GM12878 (cell line): ENCODE measurements around the gene NMNAT1. TPM values are rescaled to one million over a fixed set of nuclear protein-coding genes. Genes with fewer than 3 reads are reported as not detected.

Experiments used
- ATAC-seq: fragments of 200-7000 bp; cut with Tn5 transposase; 3 replicates; pipeline ENCODE4 v1.9.1; 2020; ENCODE audit warnings: mild to moderate bottlenecking, moderate library complexity
- Bru-seq: library from RNA; stranded (reverse); fragments of 400-500 nt; gene quantifications from one replicate; lab custom pipeline; 2021; lab: Mats Ljungman, UMichigan
- BruChase-seq, 2 experiments: library from RNA; stranded (reverse); fragments of 400-500 nt; gene quantifications; one replicate each; lab custom pipeline; 2021; lab: Mats Ljungman, UMichigan
- BruUV-seq: library from RNA; stranded (reverse); fragments of 400-500 nt; replicated peaks from 2 replicates; lab custom pipeline; 2021; lab: Mats Ljungman, UMichigan
- CTCF ChIA-PET: fragments of 300-600 bp; sonication (Branson Sonifier 250); formaldehyde crosslinking; extraction: SDS; loops from one replicate; lab custom pipeline; 2021; ENCODE audit warnings: inconsistent platforms; lab: Yijun Ruan, JAX
- POLR2A ChIA-PET: fragments of 350-600 bp; formaldehyde crosslinking; extraction: SDS; loops from one replicate; lab custom pipeline; 2021; ENCODE audit warnings: inconsistent platforms; lab: Charles Lee
- RAD21 ChIA-PET: fragments of 300-600 bp; sonication (Branson Sonifier 250); formaldehyde crosslinking; loops from one replicate; lab custom pipeline; 2023; ENCODE audit warnings: antibody characterized with exemption; ENCODE audit not compliant: unreplicated experiment; lab: Charles Lee
- SMC1A ChIA-PET: fragments of 300-600 bp; sonication (Branson Sonifier 250); formaldehyde crosslinking; loops from one replicate; lab custom pipeline; 2023; ENCODE audit not compliant: unreplicated experiment, uncharacterized antibody; lab: Charles Lee
- DNase-seq: peaks from one replicate; pipeline ENCODE4 v3.0.0-alpha.2; 2011; ENCODE audit warnings: low read depth, low spot score
- FAIRE-seq: peaks from 3 replicates; lab custom pipeline; 2011; peaks lifted over from hg19 to GRCh38; lab: Jason Lieb, UNC
- H2AFZ ChIP-seq: 2 replicates; pipeline ENCODE4 v1.6.0; 2011; ENCODE audit warnings: low read depth, low read length, control low read depth; ENCODE audit not compliant: control insufficient read depth
- H3K27ac ChIP-seq: 2 replicates; pipeline ENCODE4 v1.5.1; 2011; ENCODE audit warnings: control low read depth; ENCODE audit not compliant: control insufficient read depth, insufficient read depth
- H3K27me3 ChIP-seq, 2 experiments: replicated peaks in 1 of 2; 2 replicates each; pipeline versions ENCODE4 v1.6.0 to v1.6.1; 2011; ENCODE audit warnings: low read length in 1 of 2; ENCODE audit not compliant: control insufficient read depth in 2 of 2, insufficient read depth in 2 of 2
- H3K36me3 ChIP-seq, 2 experiments: 2 replicates each; pipeline ENCODE4 v1.5.1; 2011; ENCODE audit warnings: low read length in 1 of 2; ENCODE audit not compliant: control insufficient read depth in 2 of 2, insufficient read depth in 2 of 2
- H3K4me1 ChIP-seq: 2 replicates; pipeline ENCODE4 v1.6.1; 2011; ENCODE audit warnings: mild to moderate bottlenecking, low read length, moderate library complexity, mixed read lengths; ENCODE audit not compliant: control insufficient read depth, insufficient read depth
- H3K4me2 ChIP-seq: 2 replicates; pipeline ENCODE4 v1.6.0; 2011; ENCODE audit warnings: control low read depth; ENCODE audit not compliant: control insufficient read depth, insufficient read depth
- H3K4me3 ChIP-seq: fragments of 200-600 bp; sonication (generic); 2 replicates; pipeline ENCODE4 v1.5.1; 2016
- H3K79me2 ChIP-seq: 2 replicates; pipeline ENCODE4 v1.6.0; 2011; ENCODE audit warnings: low read length; ENCODE audit not compliant: control insufficient read depth, insufficient read depth
- H3K9ac ChIP-seq: 2 replicates; pipeline ENCODE4 v1.8.0; 2011; ENCODE audit warnings: low read length, control low read depth, mixed read lengths; ENCODE audit not compliant: control insufficient read depth, insufficient read depth
- H3K9me3 ChIP-seq: replicated peaks from 3 replicates; pipeline ENCODE4 v1.5.1; 2011; ENCODE audit warnings: mild to moderate bottlenecking, low read length; ENCODE audit not compliant: control insufficient read depth, insufficient read depth
- H4K20me1 ChIP-seq: 2 replicates; pipeline ENCODE4 v1.6.0; 2011; ENCODE audit not compliant: control insufficient read depth, insufficient read depth
- BCL11A ChIP-seq: IDR thresholded peaks from 2 replicates; pipeline ENCODE4 v1.6.1; 2011; ENCODE audit warnings: low read depth, low read length
- CEBPB ChIP-seq, 2 experiments: fragments of 150-350 bp in 1 of 2; IDR thresholded peaks; 2 replicates each; pipeline ENCODE4 v1.6.1; 2012 to 2014; ENCODE audit warnings: low read depth in 2 of 2, low read length in 2 of 2, borderline replicate concordance in 1 of 2, inconsistent platforms in 1 of 2
- CHD2 ChIP-seq: IDR thresholded peaks from 2 replicates; pipeline ENCODE4 v1.6.1; 2011; ENCODE audit warnings: low read depth, low read length, improper control_type of control experiment, borderline replicate concordance
- E2F4 ChIP-seq: IDR thresholded peaks from 2 replicates; pipeline ENCODE4 v1.6.1; 2012; ENCODE audit warnings: low read depth, low read length, improper control_type of control experiment
- EGR1 ChIP-seq, 2 experiments: IDR thresholded peaks; 1 replicate in 1 of 2; 2 replicates in 1 of 2; pipeline ENCODE4 v1.6.1; 2011 to 2012; ENCODE audit warnings: low read depth in 2 of 2, low read length in 2 of 2, borderline replicate concordance in 1 of 2, mild to moderate bottlenecking in 1 of 2, moderate library complexity in 1 of 2
- EP300 ChIP-seq, 2 experiments: fragments of 150-350 bp in 1 of 2; IDR thresholded peaks; 2 replicates each; pipeline ENCODE4 v1.6.1; 2011 to 2012; ENCODE audit warnings: low read depth in 2 of 2, low read length in 2 of 2, borderline replicate concordance in 1 of 2, improper control_type of control experiment in 1 of 2, inconsistent platforms in 1 of 2; ENCODE audit not compliant: control insufficient read depth in 1 of 2
- FOXM1 ChIP-seq: IDR thresholded peaks from 2 replicates; pipeline ENCODE4 v1.6.1; 2012; ENCODE audit warnings: low read depth, mild to moderate bottlenecking, inconsistent platforms, low read length, moderate library complexity
- GABPA ChIP-seq: IDR thresholded peaks from 2 replicates; pipeline ENCODE4 v1.6.1; 2014; ENCODE audit warnings: antibody characterized with exemption, low read depth, mild to moderate bottlenecking, inconsistent platforms
- MYC ChIP-seq: IDR thresholded peaks from 2 replicates; pipeline ENCODE4 v1.6.1; 2011; ENCODE audit warnings: mild to moderate bottlenecking, low read length, moderate library complexity, inconsistent platforms; ENCODE audit not compliant: insufficient read depth, insufficient replicate concordance, insufficient read length, severe bottlenecking
- NFIC ChIP-seq: IDR thresholded peaks from 2 replicates; pipeline ENCODE4 v1.6.1; 2012; ENCODE audit warnings: low read depth, mild to moderate bottlenecking, inconsistent platforms, low read length, moderate library complexity
- POLR2AphosphoS5 ChIP-seq: IDR thresholded peaks from 2 replicates; pipeline ENCODE4 v1.6.1; 2011; ENCODE audit warnings: mild to moderate bottlenecking, low read length, inconsistent platforms
- SMAD1 ChIP-seq: fragments of 450-650 bp; IDR thresholded peaks from 2 replicates; pipeline ENCODE4 v1.6.1; 2018; ENCODE audit warnings: mild to moderate bottlenecking, low read depth; ENCODE audit not compliant: partially characterized antibody
- SRF ChIP-seq, 2 experiments: IDR thresholded peaks; 2 replicates each; pipeline ENCODE4 v1.6.1; 2011; ENCODE audit warnings: low read depth in 2 of 2, low read length in 2 of 2, mild to moderate bottlenecking in 1 of 2, moderate library complexity in 1 of 2
- YBX1 ChIP-seq: fragments of 450-650 bp; IDR thresholded peaks from 2 replicates; pipeline ENCODE4 v1.6.1; 2016; ENCODE audit warnings: antibody characterized with exemption
- ZNF274 ChIP-seq: IDR thresholded peaks from one replicate; pipeline ENCODE4 v1.8.0; 2011; ENCODE audit not compliant: insufficient read length, insufficient read depth
- ZSCAN29 ChIP-seq: fragments of 450-650 bp; IDR thresholded peaks from 2 replicates; pipeline ENCODE4 v1.6.1; 2017; ENCODE audit warnings: mild to moderate bottlenecking, moderate library complexity
- WGBS: methylation state at CpG from one replicate; pipeline ENCODE4 v1.1.6; 2016; ENCODE audit warnings: low lambda C conversion rate; ENCODE audit not compliant: insufficient replicate concordance, insufficient coverage; ENCODE audit errors: missing lambda C conversion rate; 5-methylcytosine and 5-hydroxymethylcytosine counted together
- in situ Hi-C: fragments of 300-500 bp; cut with MboI; formaldehyde crosslinking; loops from 9 replicates; pipeline ENCODE4 v1.14.3; 2018; ENCODE audit warnings: mixed read lengths
- intact Hi-C: fragments of 100-400 bp; cut with micrococcal nuclease; formaldehyde crosslinking; loops from one replicate; pipeline ENCODE4 v1.14.2; 2022; ENCODE audit not compliant: unreplicated experiment
- long read RNA-seq, 2 experiments: library from polyadenylated mRNA; unstranded; transcript quantifications; one replicate each; pipeline ENCODE4 v2.0.0, GENCODE V29; 2019 to 2020
- polyA minus RNA-seq, 3 experiments: library from RNA; depleted of rRNA, polyadenylated mRNA; stranded (reverse); fragments of >200 nt; gene quantifications; 2 replicates each; pipeline ENCODE4 v1.2.3, GENCODE V29; 2011
- polyA plus RNA-seq, 11 experiments: library from polyadenylated mRNA; depleted of rRNA in 4 of 11; unstranded in 6 of 11; stranded (reverse) in 5 of 11; fragments of >200 nt; fragmentation: Nextera tagmentation in 4 of 11; fragmentation: Illumina TruSeq in 1 of 11; extraction: Ambion mirVana in 4 of 11; extraction: Trizol in 1 of 11; gene quantifications; 1 replicate in 1 of 11; 2 replicates in 10 of 11; pipeline versions ENCODE4 v1.2.1 to v1.2.3, GENCODE V29; 2011 to 2016; ENCODE audit warnings: inconsistent platforms in 2 of 11, missing spikeins in 2 of 11, low read depth in 1 of 11
- total RNA-seq, 4 experiments: library from RNA; depleted of rRNA in 3 of 4; stranded (reverse); fragments of >200 nt in 3 of 4; fragmentation: Illumina TruSeq in 1 of 4; extraction: Trizol in 1 of 4; gene quantifications; 2 replicates each; pipeline versions ENCODE4 v1.2.1 to v1.2.3, GENCODE V29; 2013 to 2021

Gene NMNAT1
- total RNA-seq (2013; cell fraction: nucleolus; rRNA removed) = 11.1 and 12.0 TPM in 2 replicates
- total RNA-seq (2014; rRNA removed) (7.7 TPM in 2 replicates), total RNA-seq (2014; rRNA removed; fragmentation: Illumina TruSeq; extraction: Trizol) (10.0 and 11.1 TPM in 2 replicates), total RNA-seq (2021) (6.1 and 7.2 TPM in 2 replicates), polyA plus RNA-seq (2011; rRNA removed) (12.2 and 15.4 TPM in 2 replicates), polyA plus RNA-seq (2014; fragmentation: Illumina TruSeq; extraction: Trizol) (8.0 and 9.1 TPM in 2 replicates), polyA plus RNA-seq (2014; fragmentation: Nextera tagmentation; extraction: Ambion mirVana) (10 to 100 TPM; 12.7 to 13.0 TPM), polyA plus RNA-seq (2014; rRNA removed) (6.2 and 8.1 TPM in 2 replicates), polyA plus RNA-seq (2016; fragmentation: Nextera tagmentation; extraction: Ambion mirVana) (10 to 100 TPM; 15.9 to 16.7 TPM), polyA minus RNA-seq (2011; rRNA and poly(A)+ RNA removed) (8.1 and 11.6 TPM in 2 replicates), Bru-seq, nascent RNA (percentile 52 among the genes with signal in this experiment), BruChase-seq, experiment 1, labeled RNA remaining after a 6-hour chase (percentile 53 among the genes with signal in this experiment), BruChase-seq, experiment 2, labeled RNA remaining after a 2-hour chase (percentile 54 among the genes with signal in this experiment)
- 3.4 TPM for polyA plus RNA-seq (2011; ENCODE audit: low read depth)
- polyA plus RNA-seq (2011; cell fraction: cytosol; rRNA removed) = 7.1 and 8.2 TPM in 2 replicates
- polyA plus RNA-seq (2011; cell fraction: nucleus; rRNA removed) = 2.6 and 3.5 TPM in 2 replicates
- polyA plus RNA-seq (2012) = 6.3 and 6.7 TPM in 2 replicates
- polyA minus RNA-seq (2011; cell fraction: cytosol; rRNA and poly(A)+ RNA removed) = 4.3 and 4.5 TPM in 2 replicates
- polyA minus RNA-seq (2011; cell fraction: nucleus; rRNA and poly(A)+ RNA removed) = 3.5 and 8.0 TPM in 2 replicates
- long read RNA-seq, experiment 1, partial matches to known transcripts = 0 of 8 reads
- long read RNA-seq, experiment 1, other reads (novel, unspliced or antisense) = 4 of 8 reads
- long read RNA-seq, experiment 2, transcript NMNAT1-201 (5 exons, 3,781 nt) = major isoform, 12 of 32 reads
- long read RNA-seq, experiment 2, partial matches to known transcripts = 5 of 32 reads
- long read RNA-seq, experiment 2, other reads (novel, unspliced or antisense) = 14 of 32 reads

GRCh38 chr1:9942939-9943788, at the start of gene NMNAT1, which contains the start of gene LZIC:
Gene NMNAT1, plus strand, starts transcription at chr1:9943475. Its CDS starts 28,599 bp downstream, at chr1:9972074.
Gene LZIC, minus strand, starts transcription at chr1:9943391. Its CDS starts 6,772 bp downstream, at chr1:9936619.
- H4K20me1 ChIP-seq = no peaks in the 10 kb centered on the region
- no peaks in the 10 kb centered on the region; a peak in 1 of 4 replicates for H3K36me3 ChIP-seq
- H2AFZ ChIP-seq = peak within 1 kb of the TSS; percentile 96
- POLR2A ChIA-PET = interaction anchor here (0.6 to 1.5 kb wide), 9 partner anchors 8 to 401 kb away, joined by 3 to 7 read pairs (median 3); partner anchors contain the start of genes KIF1B and PIK3CD
- RAD21 ChIA-PET = interaction anchor here (0.5 to 2.7 kb wide), 11 partner anchors 11 to 938 kb away, joined by 3 to 13 read pairs (median 3); partner anchors contain the start of gene CTNNBIP1
- DNase-seq (peak; percentile 77), ATAC-seq (peak; percentile 97), FAIRE-seq (peak; percentile 75)
- peak within 1 kb of the TSS; percentile 93 for H3K27ac ChIP-seq
- SMC1A ChIA-PET = interaction anchor here (0.6 to 2.6 kb wide), 10 partner anchors 17 to 1979 kb away, joined by 3 to 14 read pairs (median 4); partner anchors contain the start of gene UBE4B
- peaks cover 6% of the 10 kb centered on the region; the same call in 1 of the 2 replicates for H3K4me1 ChIP-seq
- intact Hi-C loops (loop anchor here (1.0 to 2.0 kb wide), 4 partner anchors 32 to 159 kb away; partner anchors contain the start of genes CTNNBIP1 and UBE4B), in situ Hi-C loops (no loop called here)
- CTCF ChIA-PET = interaction anchor here (0.9 to 3.1 kb wide), 17 partner anchors 8 to 353 kb away, joined by 3 to 21 read pairs (median 4); partner anchors contain the start of gene UBE4B
- H3K27me3 ChIP-seq = no peaks in the 10 kb centered on the region
- WGBS = under 1% methylated on average over 53 of the region's 53 CpGs
- H3K4me3 ChIP-seq = peak within 1 kb of the TSS; percentile 98
- H3K79me2 ChIP-seq = peaks cover 22% of the 10 kb centered on the region
- peak within 1 kb of the TSS; percentile 77 for H3K4me2 ChIP-seq
- H3K9me3 ChIP-seq = no peaks in the 10 kb centered on the region
- no TSS peak for BruUV-seq
- peak within 1 kb of the TSS; percentile 98 for H3K9ac ChIP-seq
- TF ChIP-seq CEBPB (IDR thresholded peaks at IDR 0.05; ENCODE audit: borderline replicate concordance in 1 of 2, low read depth in 2 of 2, low read length in 2 of 2) = no peak
- TF ChIP-seq CHD2 = peak; percentile 87
- no peak for TF ChIP-seq MYC
- no peak for TF ChIP-seq ZSCAN29
- TF ChIP-seq SMAD1 = no peak
- TF ChIP-seq POLR2AphosphoS5 = peak; percentile 98
- TF ChIP-seq SRF (IDR thresholded peaks at IDR 0.05; ENCODE audit: low read depth in 2 of 2, low read length in 2 of 2) = peak; percentile 54 to 90; a peak in 3 of 4 replicates
- no peak for TF ChIP-seq ZNF274
- TF ChIP-seq EP300 (IDR thresholded peaks at IDR 0.05; ENCODE audit: borderline replicate concordance in 1 of 2, control insufficient read depth in 1 of 2, low read depth in 2 of 2, low read length in 2 of 2) = no peak
- peak; percentile 58; the same call in 1 of the 2 replicates for TF ChIP-seq FOXM1
- TF ChIP-seq E2F4 = no peak
- peak; percentile 9 to 95; a peak in 2 of 3 replicates for TF ChIP-seq EGR1 (IDR thresholded peaks at IDR 0.05; ENCODE audit: borderline replicate concordance in 1 of 2, low read depth in 2 of 2, low read length in 2 of 2)
- TF ChIP-seq NFIC = no peak
- TF ChIP-seq BCL11A = 0 out of 2 replicates have a peak, but pooled peaks have one; percentile 10
- TF ChIP-seq GABPA = peak; percentile 100
- no peak for TF ChIP-seq YBX1
